ENCODE data around the gene CNTF.
A peak's percentile ranks its signal among the peaks of the same experiment; 100 is the strongest.

CNTF gene

GRCh38 chr11:58591659-58592058, 30.8 kb upstream of the CNTF start:
- H3K27me3 ChIP-seq (ENCODE audit: insufficient read depth, low read length), result no peaks in the 10 kb centered on the region
- no peaks in the 10 kb centered on the region for H4K20me1 ChIP-seq (ENCODE audit: insufficient read depth, low read length)
- peaks cover 43% of the 10 kb centered on the region for H3K4me1 ChIP-seq (ENCODE audit: insufficient read depth, low read length, severe bottlenecking)
- peaks cover 94% of the 10 kb centered on the region for H3K79me2 ChIP-seq (ENCODE audit: insufficient read depth, low read length)
- no peak for TF ChIP-seq EZH2 (IDR thresholded peaks at IDR 0.05; ENCODE audit: borderline replicate concordance, low read length)
- H2AFZ ChIP-seq (ENCODE audit: low read length), result no peak overlapping the region
- no peaks in the 10 kb centered on the region for H3K9me3 ChIP-seq (ENCODE audit: low read length)
- no peak overlapping the region for H3K4me3 ChIP-seq (ENCODE audit: low read depth, low read length, poor library complexity, severe bottlenecking)
- peaks cover 58% of the 10 kb centered on the region for H3K36me3 ChIP-seq (ENCODE audit: insufficient read depth, low read length)
- no peaks in the 10 kb centered on the region for H3F3A ChIP-seq (ENCODE audit: insufficient read depth, low read length)
- no peaks in the 10 kb centered on the region for H3K9me2 ChIP-seq (ENCODE audit: low read depth, low read length)
- no peak overlapping the region for H3K9ac ChIP-seq (ENCODE audit: low read length)
- no peak overlapping the region for H3K27ac ChIP-seq (ENCODE audit: low read depth, low read length, poor library complexity, severe bottlenecking)
- H3K4me2 ChIP-seq (ENCODE audit: low read length), result no peak overlapping the region

- Histone ChIP-seq H3F3A (ENCODE audit: insufficient read depth, low read length) (no peaks in the 10 kb centered on the region), H4K20me1 (ENCODE audit: insufficient read depth, low read length) (no peaks in the 10 kb centered on the region), H3K4me2 (ENCODE audit: low read length) (no peak overlapping the region), H3K36me3 (ENCODE audit: insufficient read depth, low read length) (peaks cover 59% of the 10 kb centered on the region), H3K27me3 (ENCODE audit: insufficient read depth, low read length) (no peaks in the 10 kb centered on the region), H3K4me3 (ENCODE audit: low read depth, low read length, poor library complexity, severe bottlenecking) (no peak overlapping the region), H2AFZ (ENCODE audit: low read length) (no peak overlapping the region), H3K27ac (ENCODE audit: low read depth, low read length, poor library complexity, severe bottlenecking) (no peak overlapping the region), H3K9ac (ENCODE audit: low read length) (no peak overlapping the region), H3K9me3 (ENCODE audit: low read length) (no peaks in the 10 kb centered on the region), H3K79me2 (ENCODE audit: insufficient read depth, low read length) (peaks cover 94% of the 10 kb centered on the region), H3K9me2 (ENCODE audit: low read depth, low read length) (no peaks in the 10 kb centered on the region), H3K4me1 (ENCODE audit: insufficient read depth, low read length, severe bottlenecking) (peaks cover 39% of the 10 kb centered on the region)
- TF ChIP-seq EZH2 (IDR thresholded peaks at IDR 0.05; ENCODE audit: borderline replicate concordance, low read length) (no peak), CTCF (IDR thresholded peaks at IDR 0.05; ENCODE audit: low read length) (no peak)
Measured at GRCh38 chr11:58592760-58593472, 29.5 kb upstream of the CNTF start.

GRCh38 chr11:58594826-58595225, 27.6 kb upstream of the CNTF start:
- H3K9ac ChIP-seq (ENCODE audit: low read length), result no peak overlapping the region
- no peaks in the 10 kb centered on the region for H3K9me3 ChIP-seq (ENCODE audit: low read length)
- TF ChIP-seq CTCF (IDR thresholded peaks at IDR 0.05; ENCODE audit: low read length) (no peak), EZH2 (IDR thresholded peaks at IDR 0.05; ENCODE audit: borderline replicate concordance, low read length) (no peak)
- H3K79me2 ChIP-seq (ENCODE audit: insufficient read depth, low read length), result peaks cover 94% of the 10 kb centered on the region
- H3K4me1 ChIP-seq (ENCODE audit: insufficient read depth, low read length, severe bottlenecking), result peaks cover 39% of the 10 kb centered on the region
- H3F3A ChIP-seq (ENCODE audit: insufficient read depth, low read length), result no peaks in the 10 kb centered on the region
- no peaks in the 10 kb centered on the region for H3K9me2 ChIP-seq (ENCODE audit: low read depth, low read length)
- H3K4me3 ChIP-seq (ENCODE audit: low read depth, low read length, poor library complexity, severe bottlenecking), result no peak overlapping the region
- no peaks in the 10 kb centered on the region for H3K27me3 ChIP-seq (ENCODE audit: insufficient read depth, low read length)
- no peak overlapping the region for H3K4me2 ChIP-seq (ENCODE audit: low read length)
- H4K20me1 ChIP-seq (ENCODE audit: insufficient read depth, low read length), result no peaks in the 10 kb centered on the region
- H3K36me3 ChIP-seq (ENCODE audit: insufficient read depth, low read length), result peaks cover 64% of the 10 kb centered on the region
- no peak overlapping the region for H2AFZ ChIP-seq (ENCODE audit: low read length)
- H3K27ac ChIP-seq (ENCODE audit: low read depth, low read length, poor library complexity, severe bottlenecking), result no peak overlapping the region

- Histone ChIP-seq H3K9ac (ENCODE audit: low read length) (no peak overlapping the region), H3F3A (ENCODE audit: insufficient read depth, low read length) (no peaks in the 10 kb centered on the region), H3K4me1 (ENCODE audit: insufficient read depth, low read length, severe bottlenecking) (peaks cover 39% of the 10 kb centered on the region), H3K4me3 (ENCODE audit: low read depth, low read length, poor library complexity, severe bottlenecking) (no peak overlapping the region), H2AFZ (ENCODE audit: low read length) (no peak overlapping the region), H3K9me3 (ENCODE audit: low read length) (no peaks in the 10 kb centered on the region), H3K27me3 (ENCODE audit: insufficient read depth, low read length) (no peaks in the 10 kb centered on the region), H3K4me2 (ENCODE audit: low read length) (no peak overlapping the region), H4K20me1 (ENCODE audit: insufficient read depth, low read length) (0 out of 2 replicates have a peak, but pooled peaks cover 2% of the 10 kb centered on the region), H3K27ac (ENCODE audit: low read depth, low read length, poor library complexity, severe bottlenecking) (peak overlapping the region; percentile 63), H3K9me2 (ENCODE audit: low read depth, low read length) (no peaks in the 10 kb centered on the region), H3K36me3 (ENCODE audit: insufficient read depth, low read length) (peaks cover 59% of the 10 kb centered on the region), H3K79me2 (ENCODE audit: insufficient read depth, low read length) (peaks cover 95% of the 10 kb centered on the region)
- TF ChIP-seq CTCF (IDR thresholded peaks at IDR 0.05; ENCODE audit: low read length), result no peak
- no peak for TF ChIP-seq EZH2 (IDR thresholded peaks at IDR 0.05; ENCODE audit: borderline replicate concordance, low read length)
Measured at GRCh38 chr11:58596621-58597020, 25.8 kb upstream of the CNTF start.
